BE2C (cell line): ENCODE measurements around the gene VDR. TPM values are rescaled to one million over a fixed set of nuclear protein-coding genes. Genes with fewer than 3 reads are reported as not detected.

Source experiments
- DNase-seq: peaks from one replicate; pipeline ENCODE4 v3.0.0-alpha.2; 2020
- H3K27me3 ChIP-seq: fragments of 250-450 bp; sonication (Bioruptor Pico); 2 replicates; pipeline ENCODE4 v1.5.1; 2020; ENCODE audit warnings: mild to moderate bottlenecking
- H3K36me3 ChIP-seq: fragments of 250-450 bp; sonication (Bioruptor Pico); 2 replicates; pipeline ENCODE4 v1.5.1; 2020; ENCODE audit warnings: mild to moderate bottlenecking
- H3K4me1 ChIP-seq: fragments of 250-450 bp; sonication (Bioruptor Pico); 2 replicates; pipeline ENCODE4 v1.5.1; 2020
- H3K4me3 ChIP-seq: 2 replicates; pipeline ENCODE4 v1.5.1; 2011; ENCODE audit warnings: low read depth, low read length
- H3K9me3 ChIP-seq: fragments of 250-450 bp; sonication (Bioruptor Pico); 2 replicates; pipeline ENCODE4 v1.5.1; 2020
- CTCF ChIP-seq: IDR thresholded peaks from 2 replicates; pipeline ENCODE4 v1.5.1; 2012; ENCODE audit warnings: mild to moderate bottlenecking, low read depth, low read length
- polyA plus RNA-seq: library from polyadenylated mRNA; unstranded; fragments of >200 nt; gene quantifications from one replicate; pipeline ENCODE4 v1.2.1, GENCODE V29; 2012; ENCODE audit warnings: low read depth, missing spikeins; ENCODE audit not compliant: insufficient read length, insufficient read depth

Gene VDR
- 0.09 TPM for polyA plus RNA-seq

DNA sequence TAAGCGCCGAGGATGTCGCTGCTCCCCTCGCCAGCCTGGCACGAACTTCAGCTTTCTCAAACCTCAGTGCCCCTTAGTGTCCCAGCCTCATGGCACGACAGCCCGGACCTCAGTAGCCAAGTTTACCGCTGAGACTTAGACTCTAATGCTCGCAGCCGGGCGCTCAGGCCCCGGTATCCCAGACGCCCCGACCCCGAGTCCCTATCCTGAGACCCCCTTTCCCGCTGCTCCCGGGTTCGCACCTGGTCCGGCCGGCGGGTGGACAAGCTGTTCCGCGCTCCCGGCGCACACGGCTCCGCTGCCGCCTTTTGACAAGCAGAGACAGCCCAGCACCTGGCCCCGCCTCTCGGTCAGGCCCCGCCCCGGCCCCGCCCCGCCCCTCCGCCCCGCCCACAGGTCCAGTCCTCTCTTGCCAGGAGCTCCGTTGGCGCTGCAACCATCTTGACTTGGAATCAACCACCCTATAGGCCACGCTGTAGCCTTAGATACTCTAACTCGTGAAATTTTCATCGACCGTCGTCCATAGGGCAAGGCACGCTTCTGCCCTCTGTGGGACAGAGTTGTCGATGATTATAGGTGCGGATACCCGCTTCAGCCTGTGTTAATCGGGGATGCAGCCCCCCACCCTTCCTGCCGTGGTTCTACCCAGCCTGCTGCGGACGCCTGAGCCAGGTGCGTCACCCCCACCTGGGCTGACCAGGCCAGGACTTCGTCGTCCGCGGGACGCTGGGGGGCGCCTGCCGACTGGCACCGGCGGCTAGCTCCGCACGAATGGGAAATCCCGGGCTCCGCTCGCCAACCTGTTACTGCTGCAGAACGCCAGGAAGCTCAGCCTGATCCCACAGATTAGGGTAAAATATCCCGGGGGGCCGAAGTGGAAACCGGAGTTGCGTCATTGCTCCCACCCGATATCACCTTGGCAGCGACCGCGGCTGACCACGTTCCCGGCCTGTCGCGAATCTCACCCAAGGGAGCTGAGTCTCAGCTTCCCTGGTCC lies at the start of gene VDR:
Gene VDR (minus strand): TSS at position 282 of the 997 bp plus-strand sequence. CDS start 25,881 bp downstream, outside the sequence.
- peaks cover 64% of the 10 kb centered on the region for H3K27me3 ChIP-seq
- H3K4me3 ChIP-seq, result peak within 1 kb of the TSS; percentile 51
- no peaks in the 10 kb centered on the region for H3K4me1 ChIP-seq
- H3K9me3 ChIP-seq, result no peaks in the 10 kb centered on the region; the same call in 1 of the 2 replicates
- H3K36me3 ChIP-seq, result no peaks in the 10 kb centered on the region
- TF ChIP-seq CTCF, result peak; percentile 38
- DNase-seq, result peak; percentile 74

DNA sequence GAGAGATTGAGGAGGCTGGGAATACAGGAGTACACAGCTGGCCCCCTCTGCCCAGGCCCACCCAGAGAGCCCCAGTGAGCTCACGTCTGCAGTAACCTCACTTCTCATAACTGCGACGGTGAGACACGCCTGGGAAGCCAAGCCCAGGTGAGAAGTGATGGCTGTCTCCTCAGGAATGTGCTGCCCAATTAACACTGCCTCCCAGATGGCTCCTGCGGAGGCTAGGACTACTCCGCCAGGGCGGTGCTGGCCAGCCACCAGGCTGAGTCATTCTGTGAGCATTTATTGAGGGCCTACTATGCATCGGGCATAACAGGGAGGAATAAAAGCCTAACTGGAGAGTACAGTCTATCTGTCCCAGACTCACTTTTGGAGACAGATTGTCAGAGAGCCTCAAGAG lies 49.3 kb upstream of the VDR start:
- TF ChIP-seq CTCF, result no peak
- no peaks in the 10 kb centered on the region for H3K4me1 ChIP-seq
- no peak for DNase-seq
- H3K27me3 ChIP-seq, result no peaks in the 10 kb centered on the region
- H3K36me3 ChIP-seq, result no peaks in the 10 kb centered on the region
- H3K9me3 ChIP-seq, result no peaks in the 10 kb centered on the region
- no peak overlapping the region for H3K4me3 ChIP-seq

- H3K4me1 ChIP-seq, result no peaks in the 10 kb centered on the region
- H3K36me3 ChIP-seq, result no peaks in the 10 kb centered on the region
- no peaks in the 10 kb centered on the region for H3K9me3 ChIP-seq
- no peak for DNase-seq
- H3K27me3 ChIP-seq, result no peaks in the 10 kb centered on the region
- no peak overlapping the region for H3K4me3 ChIP-seq
- TF ChIP-seq CTCF, result no peak
Measured at GRCh38 chr12:47950856-47951468, 46.2 kb upstream of the VDR start.

DNA sequence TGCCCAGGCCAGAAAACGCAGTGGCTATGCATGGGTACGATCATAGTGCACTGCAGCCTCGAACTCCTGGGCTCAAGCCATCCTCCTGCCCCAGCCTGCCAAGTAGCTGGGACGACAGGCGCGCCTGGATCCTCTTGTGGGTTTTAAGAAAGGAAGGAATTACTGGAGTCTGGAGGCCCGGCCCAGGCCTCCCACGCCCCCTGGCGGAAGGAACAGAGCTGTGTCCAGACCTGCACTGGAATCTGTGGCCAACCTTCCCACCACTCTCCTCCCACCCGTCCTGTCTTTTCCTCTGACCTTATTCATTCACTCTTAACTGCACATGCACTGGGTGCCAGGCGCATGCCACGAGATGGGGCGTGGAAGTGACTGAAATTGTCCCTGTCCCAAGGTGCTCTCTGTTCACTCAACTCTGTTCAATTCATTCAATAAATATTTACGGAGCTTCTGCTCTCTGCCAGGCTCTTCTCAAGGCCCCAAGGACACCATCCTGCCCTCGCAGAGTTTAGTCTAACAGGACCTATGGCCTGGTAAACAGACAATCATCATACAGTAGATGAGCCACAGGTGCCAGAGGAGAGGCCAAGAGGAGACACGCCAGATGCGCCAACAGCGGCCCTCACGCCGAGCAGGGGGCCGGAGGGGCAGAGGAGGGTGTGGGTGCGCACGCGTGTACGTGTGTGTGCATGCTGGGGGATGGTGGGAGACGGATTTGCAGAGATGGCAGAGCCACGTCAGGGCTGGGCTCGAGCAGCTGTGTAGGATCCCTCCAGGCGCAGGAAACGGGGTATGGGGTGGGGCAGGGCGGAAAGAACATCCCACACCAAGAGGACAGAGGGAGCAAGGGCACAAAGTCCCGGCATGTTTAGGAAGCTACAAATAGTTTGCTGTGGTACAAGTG lies 44.9 kb upstream of the VDR start:
- H3K4me1 ChIP-seq, result no peaks in the 10 kb centered on the region
- H3K36me3 ChIP-seq, result no peaks in the 10 kb centered on the region
- no peaks in the 10 kb centered on the region for H3K9me3 ChIP-seq
- DNase-seq, result peak; percentile 82
- no peak overlapping the region for H3K4me3 ChIP-seq
- H3K27me3 ChIP-seq, result no peaks in the 10 kb centered on the region
- peak; percentile 95 for TF ChIP-seq CTCF

DNA sequence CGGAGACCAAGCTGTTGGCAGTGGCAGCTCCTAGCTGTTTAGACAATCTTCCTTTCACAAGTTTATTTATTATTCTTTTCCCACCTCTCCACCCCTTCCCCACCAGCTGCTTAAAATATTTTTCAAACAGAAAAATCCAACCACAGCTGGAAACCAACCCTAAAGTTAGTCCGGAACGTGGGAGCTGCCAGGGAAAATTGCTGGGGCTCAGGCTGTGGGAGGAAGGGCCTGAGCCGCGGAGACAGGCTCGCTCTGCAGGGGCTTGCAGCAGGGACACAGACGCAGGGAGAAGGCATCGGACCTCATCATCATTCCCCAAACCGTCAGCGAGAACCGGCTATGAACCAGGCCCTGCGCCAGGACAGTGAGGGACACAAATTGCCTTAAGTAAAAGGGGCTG lies 42.5 kb upstream of the VDR start:
- Histone ChIP-seq H3K4me1 (no peaks in the 10 kb centered on the region), H3K4me3 (no peak overlapping the region), H3K9me3 (no peaks in the 10 kb centered on the region), H3K36me3 (no peaks in the 10 kb centered on the region), H3K27me3 (no peaks in the 10 kb centered on the region)
- no peak for TF ChIP-seq CTCF
- no peak for DNase-seq
